HepG2 (cell line): ENCODE results near the gene HSD11B2. TPM values are rescaled to one million over a fixed set of nuclear protein-coding genes. Genes with fewer than 3 reads are reported as not detected.

ENCODE experiments used
- BCLAF1 ChIP-seq: fragments of 450-650 bp; IDR thresholded peaks from 2 replicates; pipeline ENCODE4 v1.6.1; 2017; ENCODE audit warnings: mild to moderate bottlenecking
- CEBPB ChIP-seq: IDR thresholded peaks from 2 replicates; pipeline ENCODE4 v1.6.1; 2011; ENCODE audit warnings: low read depth, low read length, improper control_type of control experiment, borderline replicate concordance
- DR1 ChIP-seq: sonication (generic); formaldehyde crosslinking; IDR thresholded peaks from 2 replicates; pipeline ENCODE4 v1.8.0; 2021; ENCODE audit warnings: mild to moderate bottlenecking, missing genetic modification reagents, inconsistent platforms
- FOXA1 ChIP-seq, 2 experiments: fragments of 450-650 bp in 1 of 2; sonication (generic) in 1 of 2; formaldehyde crosslinking in 1 of 2; IDR thresholded peaks; 2 replicates each; pipeline versions ENCODE4 v1.4.0 to v1.6.1; 2016 to 2020; ENCODE audit warnings: missing genetic modification reagents in 1 of 2
- FOXP1 ChIP-seq, 2 experiments: fragments of 450-650 bp in 1 of 2; IDR thresholded peaks; 2 replicates each; pipeline ENCODE4 v1.6.1; 2017 to 2018; ENCODE audit warnings: antibody characterized with exemption in 1 of 2
- HHEX ChIP-seq: IDR thresholded peaks from 2 replicates; pipeline ENCODE4 v1.6.1; 2016; ENCODE audit warnings: control low read depth
- MYPOP ChIP-seq: sonication (generic); formaldehyde crosslinking; IDR thresholded peaks from 2 replicates; pipeline ENCODE4 v1.8.1; 2023; ENCODE audit warnings: mild to moderate bottlenecking, moderate library complexity, missing genetic modification reagents
- NCOR1 ChIP-seq: fragments of 200-600 bp; sonication (generic); IDR thresholded peaks from 2 replicates; pipeline ENCODE4 v1.7.0; 2017; ENCODE audit warnings: antibody characterized with exemption, low read length, borderline replicate concordance
- NFKB2 ChIP-seq: sonication (generic); formaldehyde crosslinking; IDR thresholded peaks from 2 replicates; pipeline ENCODE4 v1.4.0; 2020; ENCODE audit warnings: missing genetic modification reagents, borderline replicate concordance
- NR2F2 ChIP-seq: IDR thresholded peaks from 2 replicates; pipeline ENCODE4 v1.6.1; 2012; ENCODE audit warnings: low read depth, inconsistent platforms, borderline replicate concordance
- PHF21A ChIP-seq: sonication (generic); formaldehyde crosslinking; IDR thresholded peaks from 2 replicates; pipeline ENCODE4 v1.5.0; 2020; ENCODE audit warnings: mild to moderate bottlenecking, missing genetic modification reagents
- TBX2 ChIP-seq: sonication (generic); formaldehyde crosslinking; IDR thresholded peaks from 2 replicates; pipeline ENCODE4 v1.5.0; 2020; ENCODE audit warnings: missing genetic modification reagents, mild to moderate bottlenecking, borderline replicate concordance
- ZBTB3 ChIP-seq: sonication (generic); formaldehyde crosslinking; IDR thresholded peaks from 2 replicates; pipeline ENCODE4 v1.4.0; 2020; ENCODE audit warnings: low read depth, mild to moderate bottlenecking, moderate library complexity, missing genetic modification reagents, borderline replicate concordance
- ZMYM3 ChIP-seq: sonication (generic); formaldehyde crosslinking; IDR thresholded peaks from 2 replicates; pipeline ENCODE4 v1.5.1; 2020; ENCODE audit warnings: mild to moderate bottlenecking, missing genetic modification reagents
- ZNF142 ChIP-seq: sonication (generic); formaldehyde crosslinking; IDR thresholded peaks from 2 replicates; pipeline ENCODE4 v1.4.0; 2020; ENCODE audit warnings: missing genetic modification reagents
- ZNF605 ChIP-seq: sonication (generic); formaldehyde crosslinking; IDR thresholded peaks from 2 replicates; pipeline ENCODE4 v1.8.0; 2022; ENCODE audit warnings: mild to moderate bottlenecking, missing genetic modification reagents
- polyA plus RNA-seq, 8 experiments: library from polyadenylated mRNA; depleted of rRNA in 3 of 8; stranded (reverse) in 7 of 8; unstranded in 1 of 8; fragments of >200 nt; fragmentation: Illumina TruSeq in 4 of 8; extraction: Trizol in 4 of 8; gene quantifications; 2 replicates each; pipeline versions ENCODE4 v1.2.1 to v1.2.3, GENCODE V29; 2011 to 2016; ENCODE audit warnings: low read depth in 4 of 8, missing spikeins in 1 of 8, mixed read lengths in 1 of 8; ENCODE audit not compliant: insufficient read depth in 1 of 8
- total RNA-seq, 5 experiments: library from RNA; depleted of rRNA; stranded (reverse); fragments of >200 nt; fragmentation: Illumina TruSeq; extraction: Trizol; gene quantifications; 2 replicates each; pipeline ENCODE4 v1.2.3, GENCODE V29; 2016; ENCODE audit warnings: low read depth in 1 of 5

Gene HSD11B2
- total and polyA plus RNA-seq, 2 of the 13 experiments (the other 11 are each of a cell fraction or from before 2014, with no cell fraction given) = 8.9 to 13.6 TPM

GRCh38 chr16:67477960-67478554 lies 47.1 kb downstream of the HSD11B2 start (continued):
- TF ChIP-seq TBX2 (CRISPR knock-in tag) (peak; percentile 97), FOXA1 (IDR thresholded peaks at IDR 0.05) (peak; percentile 51; the same call in 1 of the 2 replicates), FOXA1 (CRISPR knock-in tag; IDR thresholded peaks at IDR 0.05) (peak; percentile 74), ZNF605 (CRISPR knock-in tag) (no peak), FOXP1 (IDR thresholded peaks at IDR 0.05) (0 out of 2 replicates have a peak, but pooled peaks have one; percentile 43), FOXP1 (CRISPR knock-in tag; IDR thresholded peaks at IDR 0.05) (peak; percentile 70; the same call in 1 of the 2 replicates), HHEX (CRISPR knock-in tag) (0 out of 2 replicates have a peak, but pooled peaks have one; percentile 25), ZBTB3 (CRISPR knock-in tag) (no peak), DR1 (CRISPR knock-in tag) (0 out of 2 replicates have a peak, but pooled peaks have one; percentile 15), NCOR1 (peak; percentile 36; the same call in 1 of the 2 replicates), NFKB2 (CRISPR knock-in tag) (no peak), BCLAF1 (no peak), NR2F2 (peak; percentile 56; the same call in 1 of the 2 replicates), CEBPB (peak; percentile 55; the same call in 1 of the 2 replicates), ZNF142 (CRISPR knock-in tag) (no peak), PHF21A (CRISPR knock-in tag) (peak; percentile 39; the same call in 1 of the 2 replicates), ZMYM3 (CRISPR knock-in tag) (peak; percentile 50), MYPOP (CRISPR knock-in tag) (no peak)
